ENCODE measurements around the gene AGRN. TPM values are rescaled to one million over a fixed set of nuclear protein-coding genes. Genes with fewer than 3 reads are reported as not detected.

Gene AGRN
- total and polyA plus RNA-seq, 2 of the 4 experiments (the other 2 are of a cell fraction): 8.1 to 115 TPM

- no peak overlapping the region for H3K23ac ChIP-seq (ENCODE audit: low read depth, low read length)
- H2BK5ac ChIP-seq (ENCODE audit: low read depth, low read length, poor library complexity, severe bottlenecking): no peak overlapping the region
- H3K4me2 ChIP-seq (ENCODE audit: low read depth, low read length): no peak overlapping the region
- H2AFZ ChIP-seq (replicated peaks; ENCODE audit: low read length, poor library complexity): no peak overlapping the region
- no peak overlapping the region for H3K27ac ChIP-seq (ENCODE audit: insufficient read depth, low read length)
- POLR2A ChIA-PET (ENCODE audit: unreplicated experiment): no interaction called here
- no peaks in the 10 kb centered on the region for H3K27me3 ChIP-seq (ENCODE audit: control insufficient read depth, insufficient read depth, low read length)
- H4K91ac ChIP-seq (ENCODE audit: insufficient read depth, low read depth, low read length): no peak overlapping the region
- WGBS, 2 experiments (ENCODE audit: extremely low coverage in 2 of 2, insufficient read length in 1 of 2): 85% methylated on average over 25 of the region's 39 CpGs; no CpG with 5 or more reads in 1 of the 2 experiments
- H4K8ac ChIP-seq (ENCODE audit: low read depth in 2 of 2, low read length in 2 of 2): no peak overlapping the region
- H3K36me3 ChIP-seq (ENCODE audit: control insufficient read depth, insufficient read depth, low read length): peaks cover 4% of the 10 kb centered on the region
- no peak overlapping the region for H3K9ac ChIP-seq (ENCODE audit: low read depth, low read length)
- H3K79me1 ChIP-seq (ENCODE audit: low read depth in 1 of 2, low read length in 2 of 2): no peaks in the 10 kb centered on the region
- no peak overlapping the region for H2AK9ac ChIP-seq (replicated peaks; ENCODE audit: low read depth, low read length, poor library complexity)
- no peak overlapping the region for H2AK5ac ChIP-seq (ENCODE audit: low read depth, low read length)
- dilution Hi-C loops (cut with HindIII; ENCODE audit: low sequenced_read_pairs, unreplicated experiment) (no loop called here), intact Hi-C loops (cut with micrococcal nuclease) (no loop called here), in situ Hi-C loops (cut with MboI; ENCODE audit: low sequenced_read_pairs) (no loop called here)
- no TSS peak for BruUV-seq (replicated peaks)
- H3K18ac ChIP-seq (ENCODE audit: low read depth, low read length): no peak overlapping the region
- H3K4ac ChIP-seq (ENCODE audit: low read depth, low read length): no peak overlapping the region
- H2BK15ac ChIP-seq (ENCODE audit: low read depth, low read length): no peak overlapping the region
- no peak overlapping the region for H2BK120ac ChIP-seq (ENCODE audit: low read depth, low read length)
- H3K9me1 ChIP-seq (ENCODE audit: insufficient read depth, low read length): no peaks in the 10 kb centered on the region
- CTCF ChIA-PET: no interaction called here
- ATAC-seq (ENCODE audit: low read depth) (no peak), DNase-seq (no peak)
- no peak overlapping the region for H3K14ac ChIP-seq (replicated peaks; ENCODE audit: low read depth, low read length)
- H3K4me1 ChIP-seq (ENCODE audit: control insufficient read depth, insufficient read depth, low read length): no peaks in the 10 kb centered on the region
- no peak overlapping the region for H3K56ac ChIP-seq (ENCODE audit: extremely low read depth, insufficient read depth, low read length)
- H4K5ac ChIP-seq (ENCODE audit: low read depth, low read length): no peak overlapping the region
- no peak overlapping the region for H2BK20ac ChIP-seq (ENCODE audit: low read depth, low read length)
- H3K9me3 ChIP-seq (ENCODE audit: control insufficient read depth, insufficient read depth, low read length): no peaks in the 10 kb centered on the region
- no peak for TF ChIP-seq NFE2L2 (IDR thresholded peaks at IDR 0.05; ENCODE audit: low read depth, low read length)
- TF ChIP-seq RFX5 (IDR thresholded peaks at IDR 0.05; ENCODE audit: low read depth, low read length): no peak
- TF ChIP-seq, protein P1, sequence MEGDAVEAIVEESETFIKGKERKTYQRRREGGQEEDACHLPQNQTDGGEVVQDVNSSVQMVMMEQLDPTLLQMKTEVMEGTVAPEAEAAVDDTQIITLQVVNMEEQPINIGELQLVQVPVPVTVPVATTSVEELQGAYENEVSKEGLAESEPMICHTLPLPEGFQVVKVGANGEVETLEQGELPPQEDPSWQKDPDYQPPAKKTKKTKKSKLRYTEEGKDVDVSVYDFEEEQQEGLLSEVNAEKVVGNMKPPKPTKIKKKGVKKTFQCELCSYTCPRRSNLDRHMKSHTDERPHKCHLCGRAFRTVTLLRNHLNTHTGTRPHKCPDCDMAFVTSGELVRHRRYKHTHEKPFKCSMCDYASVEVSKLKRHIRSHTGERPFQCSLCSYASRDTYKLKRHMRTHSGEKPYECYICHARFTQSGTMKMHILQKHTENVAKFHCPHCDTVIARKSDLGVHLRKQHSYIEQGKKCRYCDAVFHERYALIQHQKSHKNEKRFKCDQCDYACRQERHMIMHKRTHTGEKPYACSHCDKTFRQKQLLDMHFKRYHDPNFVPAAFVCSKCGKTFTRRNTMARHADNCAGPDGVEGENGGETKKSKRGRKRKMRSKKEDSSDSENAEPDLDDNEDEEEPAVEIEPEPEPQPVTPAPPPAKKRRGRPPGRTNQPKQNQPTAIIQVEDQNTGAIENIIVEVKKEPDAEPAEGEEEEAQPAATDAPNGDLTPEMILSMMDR (conservative IDR thresholded peaks at IDR 0.05; ENCODE audit: low read depth, low read length): no peak
- TF ChIP-seq CHD1 (IDR thresholded peaks at IDR 0.05; ENCODE audit: low read depth, low read length): no peak
- no peak for TF ChIP-seq BHLHE40 (IDR thresholded peaks at IDR 0.05; ENCODE audit: low read depth, low read length)
- no peak for TF ChIP-seq FOS (IDR thresholded peaks at IDR 0.05; ENCODE audit: low read depth, low read length)
- TF ChIP-seq, protein P2, sequence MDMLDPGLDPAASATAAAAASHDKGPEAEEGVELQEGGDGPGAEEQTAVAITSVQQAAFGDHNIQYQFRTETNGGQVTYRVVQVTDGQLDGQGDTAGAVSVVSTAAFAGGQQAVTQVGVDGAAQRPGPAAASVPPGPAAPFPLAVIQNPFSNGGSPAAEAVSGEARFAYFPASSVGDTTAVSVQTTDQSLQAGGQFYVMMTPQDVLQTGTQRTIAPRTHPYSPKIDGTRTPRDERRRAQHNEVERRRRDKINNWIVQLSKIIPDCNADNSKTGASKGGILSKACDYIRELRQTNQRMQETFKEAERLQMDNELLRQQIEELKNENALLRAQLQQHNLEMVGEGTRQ (IDR thresholded peaks at IDR 0.05; ENCODE audit: low read depth, low read length): no peak
- TF ChIP-seq POLR2A (IDR thresholded peaks at IDR 0.05; ENCODE audit: low read depth, low read length): no peak
- no peak for TF ChIP-seq MAFK (IDR thresholded peaks at IDR 0.05; ENCODE audit: low read depth, low read length)
- no peak for TF ChIP-seq RCOR1 (IDR thresholded peaks at IDR 0.05; ENCODE audit: insufficient replicate concordance, low read length)
- TF ChIP-seq RAD21 (IDR thresholded peaks at IDR 0.05; ENCODE audit: low read length): no peak
- TF ChIP-seq, protein P3, sequence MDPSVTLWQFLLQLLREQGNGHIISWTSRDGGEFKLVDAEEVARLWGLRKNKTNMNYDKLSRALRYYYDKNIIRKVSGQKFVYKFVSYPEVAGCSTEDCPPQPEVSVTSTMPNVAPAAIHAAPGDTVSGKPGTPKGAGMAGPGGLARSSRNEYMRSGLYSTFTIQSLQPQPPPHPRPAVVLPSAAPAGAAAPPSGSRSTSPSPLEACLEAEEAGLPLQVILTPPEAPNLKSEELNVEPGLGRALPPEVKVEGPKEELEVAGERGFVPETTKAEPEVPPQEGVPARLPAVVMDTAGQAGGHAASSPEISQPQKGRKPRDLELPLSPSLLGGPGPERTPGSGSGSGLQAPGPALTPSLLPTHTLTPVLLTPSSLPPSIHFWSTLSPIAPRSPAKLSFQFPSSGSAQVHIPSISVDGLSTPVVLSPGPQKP (IDR thresholded peaks at IDR 0.05; ENCODE audit: borderline replicate concordance, low read depth, low read length): no peak
- no peak for TF ChIP-seq SMC3 (IDR thresholded peaks at IDR 0.05; ENCODE audit: low read depth, low read length)
- TF ChIP-seq MXI1 (IDR thresholded peaks at IDR 0.05; ENCODE audit: borderline replicate concordance, low read depth, low read length): no peak
- no peak for TF ChIP-seq MAZ (IDR thresholded peaks at IDR 0.05; ENCODE audit: borderline replicate concordance, low read depth, low read length)
- TF ChIP-seq CEBPB (IDR thresholded peaks at IDR 0.05; ENCODE audit: low read depth, low read length): no peak
- no peak overlapping the region for H3K4me3 ChIP-seq (ENCODE audit: insufficient read depth, low read depth, low read length)
- H4K20me1 ChIP-seq (ENCODE audit: insufficient read depth, low read length): no peaks in the 10 kb centered on the region; the same call in 1 of the 2 replicates
Observed at GRCh38 chr1:1088029-1088800, 68.3 kb downstream of the AGRN start.

All from IMR-90 (cell line).